HepG2 (cell line): ENCODE data around the gene PHKG2. TPM values are rescaled to one million over a fixed set of nuclear protein-coding genes. Genes with fewer than 3 reads are reported as not detected.

Experiments used
- ATAC-seq: fragments of 200-7000 bp; cut with Tn5 transposase; 3 replicates; pipeline ENCODE4 v1.9.1; 2020; ENCODE audit warnings: mild to moderate bottlenecking, moderate library complexity
- BruUV-seq: library from RNA; stranded (reverse); fragments of 400-500 nt; replicated peaks from 2 replicates; lab custom pipeline; 2021; lab: Mats Ljungman, UMichigan
- CTCF ChIA-PET: fragments of 300-600 bp; formaldehyde crosslinking; extraction: SDS; loops from one replicate; lab custom pipeline; 2021; ENCODE audit warnings: low total read pairs, inconsistent platforms, low intra/inter-chr PET ratio; lab: Yijun Ruan, JAX
- POLR2A ChIA-PET: fragments of 350-600 bp; sonication (Branson Sonifier 250); formaldehyde crosslinking; loops from one replicate; lab custom pipeline; 2020; ENCODE audit warnings: antibody characterized with exemption, inconsistent platforms; lab: Yijun Ruan, JAX
- DNase-seq: peaks from one replicate; pipeline ENCODE4 v3.0.0-alpha.2; 2015; ENCODE audit warnings: low spot score
- FAIRE-seq: peaks from 3 replicates; lab custom pipeline; 2011; peaks lifted over from hg19 to GRCh38; lab: Jason Lieb, UNC
- H2AFZ ChIP-seq: one replicate; pipeline ENCODE4 v1.6.1; 2011; ENCODE audit warnings: low read length, inconsistent platforms
- H3K27ac ChIP-seq: fragments of 300-600 bp; 3 replicates; pipeline ENCODE4 v1.8.0; 2011; ENCODE audit warnings: mixed run types, mild to moderate bottlenecking, mixed read lengths, low read length, inconsistent platforms; ENCODE audit not compliant: insufficient read depth; ENCODE audit errors: extremely low read length
- H3K27me3 ChIP-seq, 2 experiments: fragments of 200-600 bp in 1 of 2; 2 replicates in 1 of 2; 3 replicates in 1 of 2; pipeline versions ENCODE4 v1.6.0 to v1.8.0; 2011; ENCODE audit warnings: low read length in 2 of 2, mild to moderate bottlenecking in 2 of 2, moderate library complexity in 2 of 2, inconsistent platforms in 1 of 2; ENCODE audit not compliant: insufficient read depth in 2 of 2, control insufficient read depth in 1 of 2
- H3K36me3 ChIP-seq, 2 experiments: fragments of 200-600 bp in 1 of 2; replicated peaks in 1 of 2; 2 replicates in 1 of 2; 3 replicates in 1 of 2; pipeline versions ENCODE4 v1.5.1 to v1.8.0; 2011; ENCODE audit warnings: low read length in 2 of 2, inconsistent platforms in 1 of 2; ENCODE audit not compliant: insufficient read depth in 2 of 2, control insufficient read depth in 1 of 2
- H3K4me1 ChIP-seq: 2 replicates; pipeline ENCODE4 v1.5.1; 2012; ENCODE audit warnings: low read length, inconsistent platforms; ENCODE audit not compliant: insufficient read depth
- H3K4me2 ChIP-seq: 2 replicates; pipeline ENCODE4 v1.6.0; 2011; ENCODE audit warnings: low read depth, low read length, inconsistent platforms
- H3K4me3 ChIP-seq, 3 experiments: fragments of 200-600 bp in 1 of 3; sonication (generic), shearing (Covaris generic) in 1 of 3; replicated peaks in 1 of 3; 2 replicates each; pipeline ENCODE4 v1.5.1; 2011 to 2016; ENCODE audit warnings: low read length in 3 of 3, inconsistent platforms in 2 of 3, low read depth in 2 of 3, mild to moderate bottlenecking in 2 of 3, control low read depth in 1 of 3, mixed read lengths in 1 of 3; ENCODE audit not compliant: insufficient read depth in 1 of 3
- H3K79me2 ChIP-seq: one replicate; pipeline ENCODE4 v1.6.1; 2011; ENCODE audit warnings: low read length, inconsistent platforms; ENCODE audit not compliant: insufficient read depth
- H3K9ac ChIP-seq: 2 replicates; pipeline ENCODE4 v1.6.0; 2011; ENCODE audit warnings: mild to moderate bottlenecking, low read depth, low read length, inconsistent platforms; ENCODE audit not compliant: insufficient read depth
- H3K9me3 ChIP-seq: 2 replicates; pipeline ENCODE4 v1.5.1; 2012; ENCODE audit warnings: mild to moderate bottlenecking, low read length
- H4K20me1 ChIP-seq: 2 replicates; pipeline ENCODE4 v1.6.0; 2011; ENCODE audit warnings: inconsistent platforms, mild to moderate bottlenecking, low read length, moderate library complexity; ENCODE audit not compliant: insufficient read depth
- AGO2 ChIP-seq: fragments of 200-400 bp; formaldehyde crosslinking; optimal IDR thresholded peaks from 2 replicates; pipeline ENCODE3; 2017; ENCODE audit warnings: mild to moderate bottlenecking, low read depth, low read length, moderate library complexity
- HMG20A ChIP-seq: IDR thresholded peaks from 2 replicates; pipeline ENCODE4 v1.6.1; 2016; ENCODE audit warnings: borderline replicate concordance
- ISL2 ChIP-seq: sonication (generic); formaldehyde crosslinking; IDR thresholded peaks from 2 replicates; pipeline ENCODE4 v1.5.0; 2020; ENCODE audit warnings: missing genetic modification reagents
- KAT2B ChIP-seq: fragments of 150-350 bp; IDR thresholded peaks from 2 replicates; pipeline ENCODE4 v1.6.1; 2014; ENCODE audit warnings: low read depth, low read length, borderline replicate concordance
- MATR3 ChIP-seq: sonication (generic); formaldehyde crosslinking; IDR thresholded peaks from 2 replicates; pipeline ENCODE4 v1.4.0; 2020; ENCODE audit warnings: missing genetic modification reagents
- PRMT3 ChIP-seq: sonication (generic); formaldehyde crosslinking; IDR thresholded peaks from 2 replicates; pipeline ENCODE4 v1.8.1; 2022; ENCODE audit warnings: low read depth, mild to moderate bottlenecking, moderate library complexity, missing genetic modification reagents, borderline replicate concordance
- ZBTB3 ChIP-seq: sonication (generic); formaldehyde crosslinking; IDR thresholded peaks from 2 replicates; pipeline ENCODE4 v1.4.0; 2020; ENCODE audit warnings: low read depth, mild to moderate bottlenecking, moderate library complexity, missing genetic modification reagents, borderline replicate concordance
- ZKSCAN5 ChIP-seq: sonication (generic); formaldehyde crosslinking; IDR thresholded peaks from 2 replicates; pipeline ENCODE4 v1.5.1; 2020; ENCODE audit warnings: mild to moderate bottlenecking, missing genetic modification reagents
- WGBS: methylation state at CpG from one replicate; pipeline ENCODE4 v1.1.6; 2017; ENCODE audit warnings: low lambda C conversion rate; 5-methylcytosine and 5-hydroxymethylcytosine counted together
- in situ Hi-C: cut with HindIII; loops from 2 replicates; pipeline ENCODE4 v1.10.0; 2017; ENCODE audit warnings: low pct_unique_long_range_greater_than_20kb; ENCODE audit not compliant: extremely low pct_ligation_motif_present
- intact Hi-C: fragments of 100-400 bp; cut with micrococcal nuclease; formaldehyde crosslinking; loops from one replicate; pipeline ENCODE4 v1.10.0; 2022; ENCODE audit not compliant: unreplicated experiment
- polyA plus RNA-seq, 8 experiments: library from polyadenylated mRNA; depleted of rRNA in 3 of 8; stranded (reverse) in 7 of 8; unstranded in 1 of 8; fragments of >200 nt; fragmentation: Illumina TruSeq in 4 of 8; extraction: Trizol in 4 of 8; gene quantifications; 2 replicates each; pipeline versions ENCODE4 v1.2.1 to v1.2.3, GENCODE V29; 2011 to 2016; ENCODE audit warnings: low read depth in 4 of 8, missing spikeins in 1 of 8, mixed read lengths in 1 of 8; ENCODE audit not compliant: insufficient read depth in 1 of 8
- total RNA-seq, 5 experiments: library from RNA; depleted of rRNA; stranded (reverse); fragments of >200 nt; fragmentation: Illumina TruSeq; extraction: Trizol; gene quantifications; 2 replicates each; pipeline ENCODE4 v1.2.3, GENCODE V29; 2016; ENCODE audit warnings: low read depth in 1 of 5
- TF ChIP-seq, protein P1 (sequence below): sonication (generic); formaldehyde crosslinking; IDR thresholded peaks from 2 replicates; pipeline ENCODE4 v1.8.0; 2022; ENCODE audit warnings: missing genetic modification reagents, mild to moderate bottlenecking, inconsistent platforms, borderline replicate concordance
- TF ChIP-seq, protein P2 (sequence below): sonication (generic); formaldehyde crosslinking; IDR thresholded peaks from 2 replicates; pipeline ENCODE4 v1.4.0; 2020; ENCODE audit warnings: missing genetic modification reagents, mild to moderate bottlenecking, borderline replicate concordance

Gene PHKG2
- total and polyA plus RNA-seq, 2 of the 13 experiments (the other 11 are each of a cell fraction or from before 2014, with no cell fraction given) = 37.4 to 42.1 TPM

DNA sequence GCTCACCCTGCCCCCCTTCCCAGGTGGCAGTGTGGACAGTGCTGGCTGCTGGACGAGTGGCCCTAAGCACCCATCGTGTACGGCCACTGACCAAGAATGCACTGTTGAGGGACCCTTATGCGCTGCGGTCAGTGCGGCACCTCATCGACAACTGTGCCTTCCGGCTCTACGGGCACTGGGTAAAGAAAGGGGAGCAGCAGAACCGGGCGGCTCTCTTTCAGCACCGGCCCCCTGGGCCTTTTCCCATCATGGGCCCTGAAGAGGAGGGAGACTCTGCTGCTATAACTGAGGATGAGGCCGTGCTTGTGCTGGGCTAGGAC is 8.5 kb downstream of the PHKG2 start:
- CTCF ChIA-PET = no interaction called here
- 94% methylated on average over 13 of the region's 13 CpGs for WGBS
- H3K27ac ChIP-seq = no peak overlapping the region
- FAIRE-seq (no peak), DNase-seq (no peak), ATAC-seq (no peak)
- no peaks in the 10 kb centered on the region for H4K20me1 ChIP-seq
- H3K36me3 ChIP-seq = peaks cover 13 to 40% of the 10 kb centered on the region in 2 experiments
- H3K9me3 ChIP-seq = no peaks in the 10 kb centered on the region
- POLR2A ChIA-PET = interaction anchor here (3.4 kb wide), 1 partner anchor 8 kb away, joined by 15 read pairs; the partner anchor contains the start of gene PHKG2
- H2AFZ ChIP-seq = no peak overlapping the region
- no peak for TF ChIP-seq KAT2B
- TF ChIP-seq ZBTB3 (CRISPR knock-in tag) = no peak
- peak; percentile 45 for TF ChIP-seq AGO2
- TF ChIP-seq ZKSCAN5 (CRISPR knock-in tag) = no peak
- no peak for TF ChIP-seq PRMT3 (CRISPR knock-in tag)
- TF ChIP-seq, protein P1, sequence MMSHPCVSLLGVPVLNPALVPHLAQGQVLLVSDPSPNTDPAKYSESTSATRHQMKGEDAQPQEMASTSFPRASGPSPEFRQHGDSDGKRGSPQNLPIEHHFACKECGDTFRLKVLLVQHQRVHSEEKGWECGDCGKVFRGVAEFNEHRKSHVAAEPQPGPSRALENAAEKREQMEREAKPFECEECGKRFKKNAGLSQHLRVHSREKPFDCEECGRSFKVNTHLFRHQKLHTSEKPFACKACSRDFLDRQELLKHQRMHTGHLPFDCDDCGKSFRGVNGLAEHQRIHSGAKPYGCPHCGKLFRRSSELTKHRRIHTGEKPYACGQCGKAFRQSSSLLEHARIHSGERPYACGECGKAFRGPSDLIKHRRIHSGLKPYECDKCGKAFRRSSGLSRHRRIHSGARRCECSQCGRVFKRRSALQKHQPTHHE = no peak
- TF ChIP-seq ISL2 = no peak
- H3K4me3 ChIP-seq = no peak overlapping the region
- no peak overlapping the region for H3K4me2 ChIP-seq
- in situ Hi-C loops (no loop called here), intact Hi-C loops (no loop called here)
- no peaks in the 10 kb centered on the region for H3K27me3 ChIP-seq
- no peaks in the 10 kb centered on the region for H3K79me2 ChIP-seq
- BruUV-seq = no TSS peak
- H3K4me1 ChIP-seq = peaks cover 11% of the 10 kb centered on the region
- no peak overlapping the region for H3K9ac ChIP-seq

DNA sequence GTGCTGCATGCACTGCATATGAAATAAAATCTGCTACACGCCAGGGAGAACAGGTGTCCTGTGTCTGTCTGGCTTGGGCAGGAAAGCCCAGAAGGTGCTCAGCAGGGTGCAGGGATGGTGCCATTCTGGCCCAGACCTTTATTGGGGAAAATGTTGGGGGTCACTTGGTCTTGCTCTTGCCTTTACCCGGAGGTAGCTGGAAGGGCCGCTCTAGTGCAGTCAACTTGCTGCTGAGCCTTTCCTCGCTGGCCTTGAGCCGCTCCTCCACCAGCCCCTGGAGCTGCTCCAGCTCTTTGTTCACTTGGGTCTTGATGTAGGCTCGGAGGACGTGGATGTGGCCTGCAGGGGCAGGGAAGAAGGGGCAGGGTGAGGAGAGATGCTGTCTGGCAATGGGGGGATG is 9.1 kb downstream of the PHKG2 start:
- DNase-seq (no peak), FAIRE-seq (no peak), ATAC-seq (no peak)
- BruUV-seq = no TSS peak
- peaks cover 2% of the 10 kb centered on the region for H3K79me2 ChIP-seq
- no peaks in the 10 kb centered on the region for H4K20me1 ChIP-seq
- no peaks in the 10 kb centered on the region for H3K9me3 ChIP-seq
- peaks cover 12 to 40% of the 10 kb centered on the region in 2 experiments for H3K36me3 ChIP-seq
- H3K27me3 ChIP-seq = no peaks in the 10 kb centered on the region; a peak in 1 of 5 replicates
- POLR2A ChIA-PET = interaction anchor here (3.4 kb wide), 1 partner anchor 9 kb away, joined by 15 read pairs; the partner anchor contains the start of gene PHKG2
- H3K27ac ChIP-seq = no peak overlapping the region
- in situ Hi-C loops (no loop called here), intact Hi-C loops (no loop called here)
- no peak overlapping the region for H3K4me2 ChIP-seq
- CTCF ChIA-PET = no interaction called here
- no peak overlapping the region for H3K9ac ChIP-seq
- no peak overlapping the region for H3K4me3 ChIP-seq
- 95% methylated on average over 7 of the region's 7 CpGs for WGBS
- H3K4me1 ChIP-seq = peaks cover 11% of the 10 kb centered on the region
- H2AFZ ChIP-seq = no peak overlapping the region
- TF ChIP-seq MATR3 (CRISPR knock-in tag) (no peak), HMG20A (CRISPR knock-in tag) (no peak)
- TF ChIP-seq, protein P2, sequence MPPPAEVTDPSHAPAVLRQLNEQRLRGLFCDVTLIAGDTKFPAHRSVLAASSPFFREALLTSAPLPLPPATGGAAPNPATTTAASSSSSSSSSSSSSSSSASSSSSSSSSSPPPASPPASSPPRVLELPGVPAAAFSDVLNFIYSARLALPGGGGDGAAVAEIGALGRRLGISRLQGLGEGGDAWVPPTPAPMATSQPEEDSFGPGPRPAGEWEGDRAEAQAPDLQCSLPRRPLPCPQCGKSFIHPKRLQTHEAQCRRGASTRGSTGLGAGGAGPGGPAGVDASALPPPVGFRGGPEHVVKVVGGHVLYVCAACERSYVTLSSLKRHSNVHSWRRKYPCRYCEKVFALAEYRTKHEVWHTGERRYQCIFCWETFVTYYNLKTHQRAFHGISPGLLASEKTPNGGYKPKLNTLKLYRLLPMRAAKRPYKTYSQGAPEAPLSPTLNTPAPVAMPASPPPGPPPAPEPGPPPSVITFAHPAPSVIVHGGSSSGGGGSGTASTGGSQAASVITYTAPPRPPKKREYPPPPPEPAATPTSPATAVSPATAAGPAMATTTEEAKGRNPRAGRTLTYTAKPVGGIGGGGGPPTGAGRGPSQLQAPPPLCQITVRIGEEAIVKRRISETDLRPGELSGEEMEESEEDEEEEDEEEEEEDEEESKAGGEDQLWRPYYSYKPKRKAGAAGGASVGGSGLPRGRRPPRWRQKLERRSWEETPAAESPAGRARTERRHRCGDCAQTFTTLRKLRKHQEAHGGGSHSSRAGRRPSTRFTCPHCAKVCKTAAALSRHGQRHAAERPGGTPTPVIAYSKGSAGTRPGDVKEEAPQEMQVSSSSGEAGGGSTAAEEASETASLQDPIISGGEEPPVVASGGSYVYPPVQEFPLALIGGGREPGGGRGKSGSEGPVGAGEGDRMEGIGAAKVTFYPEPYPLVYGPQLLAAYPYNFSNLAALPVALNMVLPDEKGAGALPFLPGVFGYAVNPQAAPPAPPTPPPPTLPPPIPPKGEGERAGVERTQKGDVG (CRISPR knock-in tag) = no peak
